ENCODE measurements around the gene PCSK5. TPM values are rescaled to one million over a fixed set of nuclear protein-coding genes. Genes with fewer than 3 reads are reported as not detected.

Gene PCSK5
- total RNA-seq, 1 donor from 2014 or later, result 24.5 TPM

DNA sequence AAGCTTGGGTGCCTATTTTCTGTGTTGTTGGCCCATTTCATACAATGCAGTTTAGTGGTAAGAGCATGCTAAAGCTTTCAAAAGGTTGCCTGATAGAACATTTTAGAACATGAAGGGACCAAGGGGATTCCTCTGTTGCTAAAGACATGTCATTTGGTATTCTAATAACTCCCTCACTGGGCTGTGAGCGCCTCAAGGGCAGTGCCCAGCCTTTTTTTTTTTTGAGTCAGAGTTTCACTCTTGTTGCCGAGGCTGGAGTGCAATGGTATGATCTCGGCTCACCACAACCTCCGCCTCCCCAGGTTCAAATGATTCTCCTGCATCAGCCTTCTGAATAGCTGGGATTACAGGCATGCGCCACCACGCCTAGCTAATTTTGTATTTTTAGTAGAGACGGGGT, 77.1 kb downstream of the PCSK5 start:
- DNase-seq, result no peak

DNA sequence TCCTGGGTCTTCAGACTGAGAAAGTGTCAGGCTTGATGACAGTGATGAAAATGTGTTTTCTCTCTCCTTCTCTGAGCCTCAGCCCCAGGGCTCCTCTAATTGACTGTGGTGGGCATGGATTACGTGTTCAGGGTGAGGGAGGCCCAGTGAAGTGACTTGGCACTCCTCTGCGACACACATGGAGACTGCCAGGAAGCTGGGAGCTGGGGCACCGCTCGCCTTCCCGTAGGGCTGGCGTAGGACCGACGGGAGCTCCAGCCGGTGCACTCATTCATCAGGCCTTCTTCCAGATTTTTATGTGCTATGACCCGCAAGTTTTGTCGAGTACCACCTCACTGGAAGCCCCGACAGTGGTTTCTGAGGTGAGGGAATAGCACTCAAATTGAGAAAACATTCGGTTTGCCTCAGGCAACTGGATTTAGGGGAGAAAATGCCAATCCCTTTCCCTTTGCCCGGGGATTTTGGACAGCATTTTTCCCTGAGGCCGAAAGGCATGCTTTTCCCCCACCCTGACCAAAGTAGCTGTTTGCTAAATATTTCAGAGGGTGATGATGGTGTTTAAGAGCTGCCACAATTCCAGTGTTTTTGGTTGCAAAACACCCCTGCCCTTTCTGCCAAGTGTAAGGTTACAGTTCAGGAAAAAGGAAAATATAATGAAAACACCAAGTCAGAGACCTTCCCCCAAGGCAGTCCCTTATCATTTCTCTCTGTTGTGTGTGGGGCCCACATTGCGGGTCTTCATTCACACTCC, 83.7 kb downstream of the PCSK5 start:
- DNase-seq, result no peak

DNA sequence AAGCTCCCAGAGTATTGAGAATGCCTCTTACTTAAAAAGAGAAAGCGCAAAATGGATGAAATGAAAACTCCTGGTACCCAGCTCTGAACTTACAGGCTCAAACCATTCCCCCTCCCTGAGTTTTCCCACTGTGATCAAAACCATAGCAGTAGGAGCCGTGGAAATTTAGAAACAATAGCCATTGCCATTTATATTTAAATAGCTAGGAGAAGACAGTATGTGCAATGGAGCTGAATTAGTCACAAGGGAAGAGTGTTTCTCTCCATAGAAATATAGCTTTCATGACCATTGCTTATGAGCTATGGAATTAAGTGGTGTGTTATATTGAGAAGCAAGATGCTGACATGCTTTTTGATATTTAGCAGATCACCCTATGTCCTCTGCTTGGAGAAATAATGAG, 84.6 kb downstream of the PCSK5 start:
- DNase-seq, result no peak

DNA sequence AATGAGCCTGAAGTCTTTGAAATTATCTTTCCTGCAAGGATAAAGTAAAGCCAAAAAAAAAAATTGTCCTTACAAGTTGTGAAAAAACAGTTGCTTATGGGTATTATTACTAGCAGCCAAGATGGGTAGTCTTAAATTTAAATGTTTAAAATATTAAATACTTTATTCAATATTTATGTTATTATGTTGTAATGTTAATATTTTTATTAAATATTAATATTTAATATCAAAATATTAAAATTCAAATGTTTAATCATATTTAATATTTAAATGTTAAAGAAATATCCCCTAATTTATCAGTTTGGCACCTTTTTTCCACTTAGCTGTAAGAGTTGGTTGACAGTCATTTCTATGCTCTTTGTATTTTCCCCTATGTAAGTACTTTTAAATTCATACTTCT, 86.1 kb downstream of the PCSK5 start:
- no peak for DNase-seq

DNA sequence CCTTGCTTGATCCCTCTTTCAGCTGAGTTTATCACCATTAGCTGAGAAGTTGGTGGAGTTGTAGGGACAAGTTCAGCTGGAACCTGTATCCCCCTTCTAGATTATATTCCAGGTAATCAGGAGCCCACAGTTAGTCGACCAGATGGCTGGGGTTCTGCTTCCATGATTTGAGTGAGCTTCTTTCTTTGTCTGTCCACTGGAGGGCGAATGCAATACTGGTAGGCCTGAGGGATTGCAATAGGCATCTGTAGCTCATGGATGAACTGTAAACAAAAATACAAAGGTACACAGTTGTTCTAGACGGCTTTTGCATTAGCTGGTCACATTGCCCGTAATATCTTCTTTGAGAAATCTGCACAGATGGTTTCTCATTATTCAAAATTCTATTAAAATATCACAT, 88.9 kb downstream of the PCSK5 start:
- no peak for DNase-seq

GRCh38 chr9:75983319-75984045, 93.0 kb downstream of the PCSK5 start:
- peak; percentile 10 for DNase-seq

DNA sequence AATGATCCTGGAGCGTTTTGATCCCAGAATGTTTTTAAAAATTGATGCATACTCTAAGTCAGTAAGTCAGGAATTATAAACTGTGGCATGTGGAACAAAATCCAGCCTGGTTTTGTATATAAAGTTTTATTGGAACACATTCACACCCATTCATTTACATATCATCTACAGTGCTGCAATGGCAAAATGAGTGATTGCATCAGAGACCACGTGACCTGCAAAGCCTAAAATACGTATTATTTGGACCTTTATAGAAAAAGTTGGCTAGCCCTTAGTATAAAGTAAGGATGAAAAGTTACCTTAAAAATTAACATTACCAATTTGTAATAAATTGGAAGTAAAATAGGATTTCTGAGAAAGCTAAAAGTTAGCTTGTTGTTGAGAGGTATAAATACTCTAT, 95.0 kb downstream of the PCSK5 start:
- no peak for DNase-seq

DNA sequence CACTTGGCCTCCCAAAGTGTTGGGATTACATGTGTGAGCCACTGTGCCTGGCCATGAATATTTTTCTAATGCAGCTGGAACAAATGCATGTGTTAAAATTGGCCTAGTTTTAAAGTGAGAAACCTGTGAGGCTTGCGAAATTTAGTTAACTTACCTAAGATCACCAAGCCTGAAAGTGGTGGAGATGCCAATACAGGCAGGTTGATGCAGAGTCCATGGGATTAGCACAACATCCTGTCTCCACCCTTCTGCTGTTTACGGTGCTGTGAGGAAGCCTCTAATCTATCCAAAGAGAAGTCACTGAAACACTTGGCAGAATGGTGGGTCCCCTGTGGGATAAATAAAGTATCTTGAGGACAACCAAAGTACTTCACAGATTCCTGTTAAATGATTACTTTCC, 98.2 kb downstream of the PCSK5 start:
- no peak for DNase-seq

GRCh38 chr9:75990156-75990555, 99.7 kb downstream of the PCSK5 start:
- no peak for DNase-seq

DNA sequence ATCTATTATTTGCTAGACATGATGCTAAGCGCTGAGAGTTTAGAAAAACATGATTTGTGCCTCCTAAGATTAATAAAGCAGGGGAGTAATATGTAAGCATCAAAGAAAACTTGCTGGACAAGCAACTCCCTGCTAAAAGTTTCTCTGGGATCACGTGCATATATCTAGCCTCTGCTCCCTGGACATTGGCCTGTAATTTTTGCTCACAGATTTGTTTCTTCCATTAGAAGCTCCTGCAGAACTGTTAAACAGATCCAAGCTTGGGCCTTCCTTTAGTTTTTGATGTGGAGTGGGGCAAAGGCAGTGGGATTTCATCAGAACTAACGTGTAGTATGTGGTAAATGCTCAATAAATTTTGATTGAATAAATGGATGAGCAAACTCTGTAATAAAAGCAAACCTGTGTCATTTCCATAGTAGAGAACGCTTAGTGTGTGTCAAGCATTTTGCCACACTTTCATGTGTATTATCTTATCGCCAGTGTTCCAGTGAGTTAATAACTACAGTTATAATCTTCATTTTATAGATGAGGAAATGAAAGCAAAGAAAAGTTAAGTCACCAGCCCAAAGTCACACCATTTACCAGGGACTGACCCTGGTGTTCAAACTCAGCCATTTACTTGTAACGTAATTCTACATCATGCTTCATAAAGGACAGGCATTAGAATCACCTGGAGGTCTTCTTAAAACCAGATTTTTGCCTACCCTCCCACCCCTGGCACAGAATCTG, 100.3 kb downstream of the PCSK5 start:
- DNase-seq, result no peak

DNA sequence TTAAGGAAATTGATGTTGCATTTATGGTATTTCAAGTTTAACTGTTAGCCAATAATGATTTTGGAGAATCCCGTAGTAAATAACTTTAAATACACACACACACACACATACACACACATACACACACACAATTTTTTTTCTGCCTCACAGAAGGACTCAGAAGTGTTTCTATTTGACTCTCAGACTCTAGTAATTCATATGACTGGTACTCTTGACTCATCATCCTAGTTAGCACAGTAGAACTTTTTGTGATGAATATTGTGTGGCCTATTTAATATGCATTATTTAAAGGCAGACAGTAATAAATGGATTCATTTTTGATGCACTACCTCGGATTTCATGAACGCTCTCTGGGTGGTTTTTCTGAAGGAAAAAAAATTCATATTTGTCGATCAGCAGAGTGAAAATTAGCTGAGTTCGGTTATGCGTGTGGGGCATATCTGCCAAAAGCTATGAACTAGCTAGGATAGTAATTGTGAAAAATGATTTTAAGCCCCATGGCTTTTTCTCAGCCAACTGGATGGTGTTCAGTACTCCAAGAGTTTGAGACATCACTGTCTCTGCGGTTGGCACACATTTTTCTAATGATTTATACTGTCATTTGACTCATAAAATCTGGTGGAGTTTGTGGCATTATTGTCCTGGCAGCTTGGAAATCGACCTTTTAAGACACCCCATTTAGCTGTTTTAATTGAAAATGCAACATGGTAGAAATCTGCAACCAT, 102.2 kb downstream of the PCSK5 start:
- no peak for DNase-seq

GRCh38 chr9:75993434-75993833, 103.0 kb downstream of the PCSK5 start:
- DNase-seq, result no peak

GRCh38 chr9:75995066-75995465, 104.6 kb downstream of the PCSK5 start:
- DNase-seq, result no peak

DNA sequence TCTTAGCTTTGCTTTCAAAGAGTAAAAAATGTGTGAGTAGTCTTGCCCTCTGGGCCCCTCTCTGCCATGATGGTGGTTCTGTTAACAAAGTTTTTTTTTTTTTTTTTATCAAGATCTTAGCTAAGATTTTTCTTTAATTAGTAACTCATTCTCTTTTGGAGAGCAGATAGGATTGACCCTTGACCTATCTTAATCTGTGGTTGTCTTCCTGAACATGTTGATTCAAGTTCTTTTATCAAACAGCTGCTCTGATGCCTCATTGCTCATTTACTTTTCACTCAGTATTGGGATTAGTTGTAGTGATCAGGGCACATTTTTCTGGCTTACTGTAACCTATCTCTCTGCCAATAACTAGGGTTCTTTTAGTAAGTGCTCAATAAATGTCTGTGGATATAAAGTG, 106.3 kb downstream of the PCSK5 start:
- peak; percentile 46 for DNase-seq

- DNase-seq, result peak; percentile 82
These were observed 106.7 kb downstream of the PCSK5 start for GRCh38 chr9:75997206-75997605.

GRCh38 chr9:75998096-75998780, 107.8 kb downstream of the PCSK5 start:
- DNase-seq, result no peak

DNA sequence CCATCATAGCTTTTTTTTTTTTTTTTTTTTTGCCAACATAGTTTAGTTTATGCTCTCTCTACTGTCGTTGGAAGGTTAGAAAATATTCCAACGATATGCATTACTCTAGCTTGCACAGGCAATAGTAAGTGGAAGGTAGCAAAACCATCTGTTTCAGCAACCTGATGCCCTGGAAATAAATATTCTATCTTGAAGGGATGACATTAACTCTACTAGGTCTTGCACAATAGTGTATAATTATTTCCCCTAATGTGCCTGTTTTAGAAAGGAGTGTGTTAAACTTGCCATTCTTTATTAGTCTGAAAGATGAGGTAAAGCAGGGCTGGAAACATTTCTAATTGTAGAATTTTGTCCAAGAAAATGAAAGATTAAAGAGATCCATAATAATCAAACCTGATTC, 111.0 kb downstream of the PCSK5 start:
- no peak for DNase-seq

GRCh38 chr9:76003041-76003440, 112.6 kb downstream of the PCSK5 start:
- DNase-seq, result no peak

GRCh38 chr9:76004526-76004925, 114.1 kb downstream of the PCSK5 start:
- DNase-seq, result no peak

DNA sequence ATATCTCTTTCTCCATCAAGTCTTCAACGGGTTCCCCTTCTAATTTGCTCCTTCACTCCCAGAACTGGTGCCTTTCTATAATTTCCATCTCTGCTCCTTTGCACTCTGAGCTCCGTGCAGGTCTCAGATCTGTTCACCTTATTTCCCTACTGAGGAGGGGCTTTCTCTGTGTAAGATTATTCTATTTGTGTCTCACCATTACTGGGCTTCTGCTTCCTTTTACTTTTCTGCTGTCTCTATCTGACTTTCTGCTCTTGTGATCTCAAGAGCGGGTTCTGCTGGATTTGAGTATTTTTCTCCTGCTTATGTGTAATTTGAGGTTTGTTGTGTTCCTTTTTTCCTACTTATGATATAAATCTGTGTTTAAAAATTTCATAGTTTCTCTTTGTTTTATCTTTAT, 117.5 kb downstream of the PCSK5 start:
- no peak for DNase-seq

- DNase-seq, result no peak
These were observed 123.3 kb downstream of the PCSK5 start for GRCh38 chr9:76013809-76014208.

GRCh38 chr9:76018235-76018634, 127.8 kb downstream of the PCSK5 start:
- DNase-seq, result no peak
